Natural killer cell (primary cell): ENCODE data around the gene KIF25. TPM values are rescaled to one million over a fixed set of nuclear protein-coding genes. Genes with fewer than 3 reads are reported as not detected.

Experiments used
- ATAC-seq, 3 donors: fragments of 150-1000 bp in 2 of 3; fragments of 200-7000 bp in 1 of 3; cut with Tn5 transposase; 1 replicate in 1 of 3; 2 replicates in 2 of 3; pipeline ENCODE4 v1.10.0; 2021; ENCODE audit warnings: mild to moderate bottlenecking in 2 of 3, moderate library complexity in 2 of 3
- DNase-seq, 2 donors: peaks; one replicate each; pipeline versions ENCODE4 v3.0.0 to v3.0.0-alpha.2; 2013 to 2021; ENCODE audit warnings: mixed read lengths in 1 of 2
- H3K27ac ChIP-seq: one replicate; pipeline ENCODE4 v1.5.1; 2013; ENCODE audit warnings: mild to moderate bottlenecking, low read length
- H3K27me3 ChIP-seq: one replicate; pipeline ENCODE4 v1.6.1; 2013; ENCODE audit warnings: low read length; ENCODE audit not compliant: control insufficient read depth, insufficient read depth
- H3K36me3 ChIP-seq: one replicate; pipeline ENCODE4 v1.6.1; 2013; ENCODE audit warnings: low read length; ENCODE audit not compliant: control insufficient read depth, insufficient read depth
- H3K4me1 ChIP-seq: one replicate; pipeline ENCODE4 v1.6.1; 2013; ENCODE audit warnings: low read length; ENCODE audit not compliant: control insufficient read depth, insufficient read depth
- H3K4me3 ChIP-seq: one replicate; pipeline ENCODE4 v1.5.1; 2013; ENCODE audit warnings: low read length
- H3K9me3 ChIP-seq: one replicate; pipeline ENCODE4 v1.6.1; 2013; ENCODE audit warnings: low read length; ENCODE audit not compliant: control insufficient read depth, insufficient read depth
- H3K27ac Mint-ChIP-seq, 2 donors: one replicate each; pipeline ENCODE4 v1.8.0; 2022; ENCODE audit warnings: mild to moderate bottlenecking in 2 of 2, mixed read lengths in 2 of 2, moderate library complexity in 1 of 2
- H3K27me3 Mint-ChIP-seq, 2 donors: one replicate each; pipeline ENCODE4 v1.8.0; 2022; ENCODE audit warnings: low read depth in 2 of 2, mixed read lengths in 2 of 2
- H3K36me3 Mint-ChIP-seq: one replicate; pipeline ENCODE4 v1.8.0; 2022; ENCODE audit warnings: mixed read lengths
- H3K4me1 Mint-ChIP-seq, 2 donors: one replicate each; pipeline ENCODE4 v1.8.0; 2022; ENCODE audit warnings: mixed read lengths in 2 of 2
- H3K4me3 Mint-ChIP-seq: one replicate; pipeline ENCODE4 v1.8.0; 2022; ENCODE audit warnings: mild to moderate bottlenecking, moderate library complexity, mixed read lengths
- H3K9me3 Mint-ChIP-seq, 2 donors: one replicate each; pipeline ENCODE4 v1.8.0; 2022; ENCODE audit warnings: mixed read lengths in 2 of 2
- CTCF ChIP-seq: fragments of 200-600 bp; IDR thresholded peaks from one replicate; pipeline ENCODE4 v1.8.0; 2022; ENCODE audit warnings: antibody characterized with exemption
- WGBS: methylation state at CpG from one replicate; pipeline ENCODE4 v1.1.7; 2013; ENCODE audit warnings: missing lambda C conversion rate; ENCODE audit not compliant: insufficient coverage; 5-methylcytosine and 5-hydroxymethylcytosine counted together
- intact Hi-C: fragments of 100-400 bp; cut with micrococcal nuclease; formaldehyde crosslinking; loops from one replicate; pipeline ENCODE4 v1.14.2; 2022
- total RNA-seq, 4 donors: library from RNA; stranded (reverse); fragments of 120-200 nt in 1 of 4; gene quantifications; one replicate each; pipeline versions ENCODE4 v1.2.3 to v1.2.4, GENCODE V29; 2013 to 2022

The KIF25 gene
- total RNA-seq, 3 donors from 2014 or later (not counting 1 experiment from before 2014, with no cell fraction given) = not detected

- Histone ChIP-seq H3K36me3 (no peaks in the 10 kb centered on the region), H3K27me3 (no peaks in the 10 kb centered on the region), H3K4me3 (no peak overlapping the region), H3K4me1 (no peaks in the 10 kb centered on the region), H3K9me3 (peaks cover 5% of the 10 kb centered on the region), H3K27ac (no peak overlapping the region)
- Mint-ChIP-seq H3K36me3 (no peaks in the 10 kb centered on the region), H3K4me1 (no peaks in the 10 kb centered on the region), H3K4me3 (no peak overlapping the region), H3K9me3 (no peaks in the 10 kb centered on the region), H3K27me3 (no peaks in the 10 kb centered on the region), H3K27ac (no peak overlapping the region)
- WGBS = 81% methylated on average over 16 of the region's 16 CpGs
- no peak for ATAC-seq
- no peak for DNase-seq
- TF ChIP-seq CTCF = no peak
- intact Hi-C loops = no loop called here
Observed at GRCh38 chr6:168090064-168090690, 92.7 kb downstream of the KIF25 start.

- no peaks in the 10 kb centered on the region for H3K36me3 Mint-ChIP-seq
- Histone ChIP-seq H3K4me3 (no peak overlapping the region), H3K36me3 (no peaks in the 10 kb centered on the region), H3K27me3 (no peaks in the 10 kb centered on the region), H3K27ac (no peak overlapping the region), H3K4me1 (no peaks in the 10 kb centered on the region), H3K9me3 (peaks cover 5% of the 10 kb centered on the region)
- H3K4me3 Mint-ChIP-seq = no peak overlapping the region
- no peak for ATAC-seq
- no peak for TF ChIP-seq CTCF
- H3K9me3 Mint-ChIP-seq = no peaks in the 10 kb centered on the region
- DNase-seq = no peak
- no peaks in the 10 kb centered on the region for H3K27me3 Mint-ChIP-seq
- no peaks in the 10 kb centered on the region for H3K4me1 Mint-ChIP-seq
- intact Hi-C loops = no loop called here
- WGBS = 83% methylated on average over 17 of the region's 17 CpGs
- no peak overlapping the region for H3K27ac Mint-ChIP-seq
Observed at GRCh38 chr6:168090706-168091105, 93.2 kb downstream of the KIF25 start.

GRCh38 chr6:168091381-168092264 lies 94.2 kb downstream of the KIF25 start:
- intact Hi-C loops = no loop called here
- Mint-ChIP-seq H3K4me3 (no peak overlapping the region), H3K27ac (no peak overlapping the region), H3K36me3 (no peaks in the 10 kb centered on the region), H3K9me3 (no peaks in the 10 kb centered on the region), H3K4me1 (no peaks in the 10 kb centered on the region), H3K27me3 (no peaks in the 10 kb centered on the region)
- no peaks in the 10 kb centered on the region for H3K27me3 ChIP-seq
- TF ChIP-seq CTCF = no peak
- 92% methylated on average over 28 of the region's 28 CpGs for WGBS
- no peak overlapping the region for H3K4me3 ChIP-seq
- no peak for DNase-seq
- H3K27ac ChIP-seq = no peak overlapping the region
- peaks cover 5% of the 10 kb centered on the region for H3K9me3 ChIP-seq
- no peaks in the 10 kb centered on the region for H3K36me3 ChIP-seq
- no peaks in the 10 kb centered on the region for H3K4me1 ChIP-seq
- ATAC-seq = no peak
